Body of pancreas (tissue), 4 donors: Measurements from ENCODE around the gene GMCL1.

Experiments
- CTCF ChIP-seq, 7 experiments: fragments of 450-650 bp in 4 of 7; fragments of 200-600 bp in 3 of 7; sonication (generic) in 3 of 7; IDR thresholded peaks; one replicate each; pipeline ENCODE4 v1.5.1; 2016 to 2019; ENCODE audit warnings: antibody characterized with exemption in 7 of 7
- POLR2A ChIP-seq, 3 donors: fragments of 450-650 bp; IDR thresholded peaks; one replicate each; pipeline ENCODE4 v1.6.1; 2016; ENCODE audit warnings: antibody characterized with exemption in 3 of 3, mild to moderate bottlenecking in 2 of 3

GRCh38 chr2:69863298-69863697 lies 33.8 kb downstream of the GMCL1 start:
- no peak for TF ChIP-seq CTCF (IDR thresholded peaks at IDR 0.05)
- TF ChIP-seq POLR2A (IDR thresholded peaks at IDR 0.05), result no peak
